ENCODE measurements around the gene PDE4D. TPM values are rescaled to one million over a fixed set of nuclear protein-coding genes. Genes with fewer than 3 reads are reported as not detected.

Gene PDE4D
- total and polyA plus RNA-seq, 10 of the 15 experiments (the other 5 are each of a cell fraction or from before 2014, with no cell fraction given), result 0.87 to 4.1 (median 2.2) TPM

GRCh38 chr5:59487068-59487686 lies 406.3 kb downstream of the PDE4D start:
- POLR2A ChIA-PET, result no interaction called here
- RAD21 ChIA-PET (ENCODE audit: unreplicated experiment), result no interaction called here
- FAIRE-seq, result no peak
- no peaks in the 10 kb centered on the region for H3K36me3 ChIP-seq (ENCODE audit: control insufficient read depth in 2 of 2, insufficient read depth in 2 of 2, low read length in 1 of 2)
- no peak overlapping the region for H3K4me2 ChIP-seq (ENCODE audit: control insufficient read depth, insufficient read depth)
- no peak overlapping the region for H3K4me3 ChIP-seq
- no peak for DNase-seq (ENCODE audit: low read depth, low spot score)
- no peak overlapping the region for H3K27ac ChIP-seq (ENCODE audit: control insufficient read depth, insufficient read depth)
- 36% methylated on average over 5 of the region's 5 CpGs for whole genome bisulfite sequencing (ENCODE audit: insufficient coverage, insufficient replicate concordance, low lambda C conversion rate, missing lambda C conversion rate)
- no peak for ATAC-seq
- H4K20me1 ChIP-seq (ENCODE audit: control insufficient read depth, insufficient read depth), result no peaks in the 10 kb centered on the region
- H3K9ac ChIP-seq (ENCODE audit: control insufficient read depth, insufficient read depth, low read length), result peak overlapping the region; percentile 12; the same call in 1 of the 2 replicates
- CTCF ChIA-PET, result interaction anchor here (0.6 to 1.8 kb wide), 4 partner anchors 13 to 174 kb away, joined by 3 to 4 read pairs (median 4); no protein-coding TSS in a partner anchor
- intact Hi-C loops (cut with micrococcal nuclease; ENCODE audit: unreplicated experiment), result loop anchor here (5.0 kb wide), 1 partner anchor 75 kb away; no protein-coding TSS in a partner anchor
- no peaks in the 10 kb centered on the region for H3K9me3 ChIP-seq (replicated peaks; ENCODE audit: control insufficient read depth, insufficient read depth, low read length)
- no peak overlapping the region for H2AFZ ChIP-seq (ENCODE audit: control insufficient read depth, low read depth, low read length)
- H3K4me1 ChIP-seq (ENCODE audit: control insufficient read depth, insufficient read depth, low read length), result no peaks in the 10 kb centered on the region
- H3K79me2 ChIP-seq (ENCODE audit: control insufficient read depth, insufficient read depth, low read length), result no peaks in the 10 kb centered on the region
- no TSS peak for BruUV-seq (replicated peaks)
- H3K27me3 ChIP-seq (replicated peaks in 1 of 2; ENCODE audit: control insufficient read depth in 2 of 2, insufficient read depth in 2 of 2, low read length in 1 of 2), result 0 out of 4 replicates have a peak, but pooled peaks cover 0 to 1% of the 10 kb centered on the region in 2 experiments
- SMC1A ChIA-PET (ENCODE audit: uncharacterized antibody, unreplicated experiment), result interaction anchor here (1.3 kb wide), 1 partner anchor 19 kb away, joined by 7 read pairs; no protein-coding TSS in a partner anchor
- in situ Hi-C loops (cut with MboI), result no loop called here
- TF ChIP-seq STAT1 (conservative IDR thresholded peaks at IDR 0.05) (no peak), MAX (IDR thresholded peaks at IDR 0.05; ENCODE audit: low read depth, low read length) (no peak), NFIC (IDR thresholded peaks at IDR 0.05; ENCODE audit: low read depth, low read length) (no peak), BACH1 (IDR thresholded peaks at IDR 0.05; ENCODE audit: borderline replicate concordance) (no peak), EED (IDR thresholded peaks at IDR 0.05; ENCODE audit: low read depth) (no peak), E4F1 (IDR thresholded peaks at IDR 0.05; ENCODE audit: borderline replicate concordance, partially characterized antibody) (no peak), IRF5 (IDR thresholded peaks at IDR 0.05; ENCODE audit: borderline replicate concordance) (no peak), HSF1 (IDR thresholded peaks at IDR 0.05; ENCODE audit: low read depth, low read length) (no peak), HDGF (IDR thresholded peaks at IDR 0.05) (no peak), MYB (IDR thresholded peaks at IDR 0.05; ENCODE audit: borderline replicate concordance, low read depth, low read length) (no peak), POLR2A (IDR thresholded peaks at IDR 0.05; ENCODE audit: low read depth, low read length) (no peak), CEBPB (IDR thresholded peaks at IDR 0.05; ENCODE audit: borderline replicate concordance in 1 of 2, low read depth in 2 of 2, low read length in 2 of 2) (no peak), ASH2L (IDR thresholded peaks at IDR 0.05; ENCODE audit: borderline replicate concordance, low read depth) (no peak), TCF7 (IDR thresholded peaks at IDR 0.05; ENCODE audit: borderline replicate concordance) (no peak), ZBED1 (IDR thresholded peaks at IDR 0.05; ENCODE audit: borderline replicate concordance) (no peak), USF2 (IDR thresholded peaks at IDR 0.05; ENCODE audit: borderline replicate concordance, low read depth, low read length) (no peak), CBFB (IDR thresholded peaks at IDR 0.05; ENCODE audit: low read depth) (no peak)

All from GM12878 (cell line).